Activated CD8-positive, alpha-beta memory T cell treated with anti-CD3 and anti-CD28 coated beads for 36 hours (primary cell): Measurements from ENCODE around the gene ST6GALNAC6. TPM values are rescaled to one million over a fixed set of nuclear protein-coding genes. Genes with fewer than 3 reads are reported as not detected.

ENCODE experiments used
- CTCF ChIA-PET: fragments of 350-600 bp; sonication (Branson Sonifier 250); formaldehyde crosslinking; loops from one replicate; lab custom pipeline; 2021; ENCODE audit warnings: antibody characterized with exemption; lab: Charles Lee
- POLR2A ChIA-PET: fragments of 350-600 bp; sonication (Branson Sonifier 250); formaldehyde crosslinking; loops from one replicate; lab custom pipeline; 2021; ENCODE audit warnings: antibody characterized with exemption; lab: Charles Lee
- total RNA-seq, 2 experiments: library from RNA; stranded (reverse); gene quantifications; one replicate each; pipeline ENCODE4 v1.2.3, GENCODE V29; 2021

The ST6GALNAC6 gene
- total RNA-seq, 2 experiments from 2014 or later, result 52.6 to 61.1 TPM

GRCh38 chr9:127937056-127937387, 37.6 kb upstream of the ST6GALNAC6 start:
- CTCF ChIA-PET, result interaction anchor here (0.6 to 4.3 kb wide), 8 partner anchors 16 to 151 kb away, joined by 3 to 17 read pairs (median 4); partner anchors contain the start of genes CDK9 and EEIG1
- POLR2A ChIA-PET, result interaction anchor here (0.5 to 1.4 kb wide), 4 partner anchors 20 to 191 kb away, joined by 3 to 4 read pairs (median 4); partner anchors contain the start of genes EEIG1 and ST6GALNAC4

GRCh38 chr9:127936347-127936852, 37.0 kb upstream of the ST6GALNAC6 start:
- POLR2A ChIA-PET, result interaction anchor here (0.5 to 1.4 kb wide), 3 partner anchors 19 to 192 kb away, joined by 3 to 4 read pairs (median 3); partner anchors contain the start of gene ST6GALNAC4
- CTCF ChIA-PET, result interaction anchor here (0.6 to 4.3 kb wide), 6 partner anchors 15 to 151 kb away, joined by 3 to 17 read pairs (median 4); partner anchors contain the start of genes CDK9 and EEIG1

GRCh38 chr9:127935765-127936221, 36.4 kb upstream of the ST6GALNAC6 start:
- CTCF ChIA-PET, result interaction anchor here (1.9 to 4.3 kb wide), 2 partner anchors 15 to 99 kb away, joined by 5 to 17 read pairs; no protein-coding TSS in a partner anchor
- POLR2A ChIA-PET, result interaction anchor here (0.5 kb wide), 1 partner anchor 55 kb away, joined by 3 read pairs; no protein-coding TSS in a partner anchor

- CTCF ChIA-PET, result interaction anchor here (0.8 to 4.3 kb wide), 2 partner anchors 9 to 100 kb away, joined by 3 to 17 read pairs; no protein-coding TSS in a partner anchor
- POLR2A ChIA-PET, result no interaction called here
Measured at GRCh38 chr9:127934986-127935385, 35.6 kb upstream of the ST6GALNAC6 start.

GRCh38 chr9:127934248-127934647, 34.8 kb upstream of the ST6GALNAC6 start:
- ChIA-PET POLR2A (no interaction called here), CTCF (interaction anchor here (1.2 to 4.3 kb wide), 3 partner anchors 8 to 101 kb away, joined by 3 to 17 read pairs (median 6); no protein-coding TSS in a partner anchor)

- CTCF ChIA-PET, result interaction anchor here (1.3 to 2.1 kb wide), 2 partner anchors 12 to 104 kb away, joined by 3 to 8 read pairs; no protein-coding TSS in a partner anchor
- POLR2A ChIA-PET, result interaction anchor here (1.0 kb wide), 1 partner anchor 196 kb away, joined by 5 read pairs; the partner anchor contains the start of gene TOR2A
Measured at GRCh38 chr9:127931092-127931881, 31.9 kb upstream of the ST6GALNAC6 start.

- ChIA-PET CTCF (interaction anchor here (0.6 to 2.1 kb wide), 5 partner anchors 9 to 165 kb away, joined by 3 to 8 read pairs (median 4); no protein-coding TSS in a partner anchor), POLR2A (no interaction called here)
Measured at GRCh38 chr9:127930231-127931091, 31.1 kb upstream of the ST6GALNAC6 start, which contains the start of gene PIP5KL1. Gene PIP5KL1, minus strand, starts transcription at chr9:127930777. Its CDS starts 25 bp downstream, at chr9:127930752.

GRCh38 chr9:127929625-127929979, 30.2 kb upstream of the ST6GALNAC6 start:
- POLR2A ChIA-PET, result interaction anchor here (2.5 kb wide), 1 partner anchor 13 kb away, joined by 7 read pairs; the partner anchor contains the start of gene ST6GALNAC4
- CTCF ChIA-PET, result interaction anchor here (0.9 to 2.1 kb wide), 5 partner anchors 8 to 164 kb away, joined by 3 to 8 read pairs (median 4); no protein-coding TSS in a partner anchor

- POLR2A ChIA-PET, result interaction anchor here (0.5 to 2.5 kb wide), 2 partner anchors 12 to 31 kb away, joined by 3 to 7 read pairs; partner anchors contain the start of gene ST6GALNAC4
- CTCF ChIA-PET, result interaction anchor here (1.1 to 2.1 kb wide), 4 partner anchors 14 to 107 kb away, joined by 3 to 8 read pairs (median 3); no protein-coding TSS in a partner anchor
Measured at GRCh38 chr9:127928676-127929624, 29.5 kb upstream of the ST6GALNAC6 start.

GRCh38 chr9:127927988-127928675, 28.7 kb upstream of the ST6GALNAC6 start:
- ChIA-PET POLR2A (interaction anchor here (2.5 kb wide), 1 partner anchor 12 kb away, joined by 7 read pairs; the partner anchor contains the start of gene ST6GALNAC4), CTCF (interaction anchor here (1.2 kb wide), 2 partner anchors 14 to 107 kb away, joined by 3 read pairs; no protein-coding TSS in a partner anchor)

GRCh38 chr9:127927201-127927987, 28.0 kb upstream of the ST6GALNAC6 start:
- CTCF ChIA-PET, result no interaction called here
- POLR2A ChIA-PET, result interaction anchor here (2.5 kb wide), 1 partner anchor 11 kb away, joined by 7 read pairs; the partner anchor contains the start of gene ST6GALNAC4

GRCh38 chr9:127926906-127927200, 27.4 kb upstream of the ST6GALNAC6 start:
- ChIA-PET POLR2A (no interaction called here), CTCF (no interaction called here)

GRCh38 chr9:127925959-127926905, 26.8 kb upstream of the ST6GALNAC6 start:
- POLR2A ChIA-PET, result interaction anchor here (0.6 kb wide), 1 partner anchor 25 kb away, joined by 3 read pairs; no protein-coding TSS in a partner anchor
- CTCF ChIA-PET, result interaction anchor here (1.1 kb wide), 1 partner anchor 421 kb away, joined by 3 read pairs; no protein-coding TSS in a partner anchor

- ChIA-PET CTCF (interaction anchor here (0.8 to 1.1 kb wide), 2 partner anchors 100 to 419 kb away, joined by 3 read pairs; no protein-coding TSS in a partner anchor), POLR2A (interaction anchor here (0.5 kb wide), 1 partner anchor 188 kb away, joined by 3 read pairs; no protein-coding TSS in a partner anchor)
Measured at GRCh38 chr9:127924736-127925444, 25.5 kb upstream of the ST6GALNAC6 start.
